Measurements from ENCODE around the gene CHKA.

DNA sequence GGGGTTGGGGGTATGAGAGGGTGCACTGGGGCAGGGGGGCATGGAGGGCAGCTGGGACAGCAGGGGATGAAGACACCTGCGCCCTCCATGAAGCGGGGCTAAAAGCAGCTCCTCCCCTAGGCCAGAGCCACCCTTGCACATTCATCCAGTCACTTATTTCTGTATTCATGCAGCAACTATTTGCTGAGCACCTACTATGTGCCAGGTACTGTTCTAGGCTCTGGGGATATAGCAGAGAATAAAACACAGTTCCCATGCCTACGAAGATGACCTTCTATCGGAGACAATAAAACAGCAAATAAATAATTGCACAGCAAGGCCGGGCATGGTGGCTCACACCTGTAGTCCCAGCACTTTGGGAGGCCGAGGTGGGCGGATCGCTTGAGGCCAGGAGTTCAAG, 105.7 kb downstream of the CHKA start:
- TF ChIP-seq SP1 (CRISPR knock-in tag; IDR thresholded peaks at IDR 0.05) (no peak), PHB2 (IDR thresholded peaks at IDR 0.05; ENCODE audit: low read depth) (no peak), SMAD3 (CRISPR knock-in tag; conservative IDR thresholded peaks at IDR 0.05) (no peak), MYC (IDR thresholded peaks at IDR 0.05; ENCODE audit: low read depth, low read length) (no peak), MYC (CRISPR knock-in tag; IDR thresholded peaks at IDR 0.05; ENCODE audit: borderline replicate concordance, low read depth) (no peak), CBX2 (IDR thresholded peaks at IDR 0.05; ENCODE audit: insufficient read depth, low read length, poor library complexity, severe bottlenecking) (no peak), TBL1XR1 (IDR thresholded peaks at IDR 0.05; ENCODE audit: low read length in 2 of 2) (no peak), ZNF766 (CRISPR knock-in tag; conservative IDR thresholded peaks at IDR 0.05) (no peak), SIX5 (IDR thresholded peaks at IDR 0.05; ENCODE audit: borderline replicate concordance in 1 of 2, insufficient read depth in 1 of 2, low read depth in 1 of 2, low read length in 2 of 2) (no peak), BCL6 (CRISPR knock-in tag; IDR thresholded peaks at IDR 0.05) (no peak), ETS1 (conservative IDR thresholded peaks at IDR 0.05; ENCODE audit: control insufficient read depth, low read depth, low read length) (no peak), EP300 (IDR thresholded peaks at IDR 0.05; ENCODE audit: low read length) (no peak), CEBPB (tag; IDR thresholded peaks at IDR 0.05) (no peak)
